Prostate gland (tissue), 2 donors: Measurements from ENCODE around the gene DUSP2.

Experiments used
- POLR2A ChIP-seq: fragments of 450-650 bp; IDR thresholded peaks from one replicate; pipeline ENCODE4 v1.6.1; 2016; ENCODE audit warnings: antibody characterized with exemption, mild to moderate bottlenecking
- POLR2AphosphoS5 ChIP-seq: sonication (generic); formaldehyde crosslinking; IDR thresholded peaks from one replicate; pipeline ENCODE4 v1.6.1; 2017; ENCODE audit warnings: antibody characterized with exemption
- TF ChIP-seq, protein P1 (sequence below), 4 experiments: fragments of 200-600 bp in 2 of 4; fragments of 450-650 bp in 2 of 4; sonication (generic) in 2 of 4; IDR thresholded peaks; 1 replicate in 3 of 4; 2 replicates in 1 of 4; pipeline ENCODE4 v1.5.1; 2016 to 2019; ENCODE audit warnings: antibody characterized with exemption in 4 of 4, mild to moderate bottlenecking in 2 of 4, moderate library complexity in 2 of 4

DNA sequence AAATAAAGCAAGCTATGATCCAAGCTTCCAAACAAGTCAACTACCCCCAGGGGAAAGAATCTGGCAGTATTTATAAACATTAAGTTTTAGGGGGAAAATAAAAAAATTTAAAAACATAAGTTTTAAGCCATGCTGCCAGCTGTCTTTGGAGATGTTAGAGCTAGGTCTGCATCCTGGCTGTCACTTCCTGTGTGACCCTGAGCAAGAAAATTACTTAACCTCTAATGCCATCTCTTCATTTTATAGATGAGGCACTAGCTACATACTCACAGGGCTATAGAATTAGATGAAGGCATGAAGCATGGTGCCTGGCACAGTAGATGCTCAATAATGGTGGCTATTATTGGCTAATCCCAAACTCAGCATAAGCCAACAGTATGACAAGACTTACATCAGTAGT, 35.3 kb upstream of the DUSP2 start:
- TF ChIP-seq POLR2A (no peak), POLR2AphosphoS5 (no peak)
- TF ChIP-seq, protein P1, sequence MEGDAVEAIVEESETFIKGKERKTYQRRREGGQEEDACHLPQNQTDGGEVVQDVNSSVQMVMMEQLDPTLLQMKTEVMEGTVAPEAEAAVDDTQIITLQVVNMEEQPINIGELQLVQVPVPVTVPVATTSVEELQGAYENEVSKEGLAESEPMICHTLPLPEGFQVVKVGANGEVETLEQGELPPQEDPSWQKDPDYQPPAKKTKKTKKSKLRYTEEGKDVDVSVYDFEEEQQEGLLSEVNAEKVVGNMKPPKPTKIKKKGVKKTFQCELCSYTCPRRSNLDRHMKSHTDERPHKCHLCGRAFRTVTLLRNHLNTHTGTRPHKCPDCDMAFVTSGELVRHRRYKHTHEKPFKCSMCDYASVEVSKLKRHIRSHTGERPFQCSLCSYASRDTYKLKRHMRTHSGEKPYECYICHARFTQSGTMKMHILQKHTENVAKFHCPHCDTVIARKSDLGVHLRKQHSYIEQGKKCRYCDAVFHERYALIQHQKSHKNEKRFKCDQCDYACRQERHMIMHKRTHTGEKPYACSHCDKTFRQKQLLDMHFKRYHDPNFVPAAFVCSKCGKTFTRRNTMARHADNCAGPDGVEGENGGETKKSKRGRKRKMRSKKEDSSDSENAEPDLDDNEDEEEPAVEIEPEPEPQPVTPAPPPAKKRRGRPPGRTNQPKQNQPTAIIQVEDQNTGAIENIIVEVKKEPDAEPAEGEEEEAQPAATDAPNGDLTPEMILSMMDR (IDR thresholded peaks at IDR 0.05): no peak
